Tibial nerve (tissue), 4 donors: Measurements from ENCODE around the gene MTUS2.

Experiments used
- CTCF ChIP-seq, 5 experiments: fragments of 200-600 bp in 3 of 5; fragments of 450-650 bp in 2 of 5; sonication (generic) in 3 of 5; IDR thresholded peaks; one replicate each; pipeline ENCODE4 v1.5.1; 2016 to 2019; ENCODE audit warnings: antibody characterized with exemption in 5 of 5, mild to moderate bottlenecking in 3 of 5, moderate library complexity in 2 of 5
- EP300 ChIP-seq, 2 donors: sonication (generic); formaldehyde crosslinking; IDR thresholded peaks; one replicate each; pipeline ENCODE4 v1.6.1; 2017; ENCODE audit warnings: antibody characterized with exemption in 2 of 2, mild to moderate bottlenecking in 1 of 2
- POLR2A ChIP-seq, 2 donors: fragments of 450-650 bp; IDR thresholded peaks; one replicate each; pipeline ENCODE4 v1.6.1; 2017; ENCODE audit warnings: antibody characterized with exemption in 2 of 2, mild to moderate bottlenecking in 2 of 2, moderate library complexity in 2 of 2

- TF ChIP-seq CTCF (IDR thresholded peaks at IDR 0.05) (no peak), EP300 (IDR thresholded peaks at IDR 0.05) (no peak), POLR2A (IDR thresholded peaks at IDR 0.05) (no peak)
These were observed 253.6 kb downstream of the MTUS2 start for GRCh38 chr13:29073755-29074154.
